ENCODE results near the gene RARRES2.
"Not testable (repeated sequence)": the region's sequence is repeated elsewhere in the genome, so short reads cannot be mapped to it uniquely, and the experiment has no call there.

DNA sequence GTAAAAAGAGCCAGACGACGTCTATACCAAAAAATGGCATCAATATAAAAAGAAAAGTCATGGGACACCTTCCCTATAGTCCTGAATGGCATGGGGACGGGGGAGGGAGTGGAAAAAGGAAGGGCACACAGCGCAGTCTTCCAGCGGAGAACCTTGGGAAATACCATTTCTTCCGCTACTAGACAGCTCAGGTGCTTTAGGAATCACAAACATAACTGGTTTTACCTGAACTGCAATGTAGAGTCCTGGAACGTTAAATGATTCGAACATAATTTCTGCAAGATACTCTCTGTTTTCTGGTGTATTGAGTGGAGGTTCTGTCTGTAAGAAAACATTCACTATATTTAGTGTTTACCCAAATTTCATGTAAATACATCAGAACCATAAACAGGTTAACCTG is 46.4 kb downstream of the RARRES2 start:
- TF ChIP-seq, protein P1, sequence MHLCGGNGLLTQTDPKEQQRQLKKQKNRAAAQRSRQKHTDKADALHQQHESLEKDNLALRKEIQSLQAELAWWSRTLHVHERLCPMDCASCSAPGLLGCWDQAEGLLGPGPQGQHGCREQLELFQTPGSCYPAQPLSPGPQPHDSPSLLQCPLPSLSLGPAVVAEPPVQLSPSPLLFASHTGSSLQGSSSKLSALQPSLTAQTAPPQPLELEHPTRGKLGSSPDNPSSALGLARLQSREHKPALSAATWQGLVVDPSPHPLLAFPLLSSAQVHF (CRISPR knock-in tag; IDR thresholded peaks at IDR 0.05) = not testable (repeated sequence)
- TF ChIP-seq ZNF773 (CRISPR knock-in tag; IDR thresholded peaks at IDR 0.05; ENCODE audit: borderline replicate concordance); JUNB (CRISPR knock-in tag; IDR thresholded peaks at IDR 0.05; ENCODE audit: borderline replicate concordance); ZNF816 (CRISPR knock-in tag; IDR thresholded peaks at IDR 0.05; ENCODE audit: borderline replicate concordance); ATF5 (CRISPR knock-in tag; IDR thresholded peaks at IDR 0.05; ENCODE audit: low read depth); NFYB (CRISPR knock-in tag; IDR thresholded peaks at IDR 0.05); NR3C1 (CRISPR knock-in tag; IDR thresholded peaks at IDR 0.05); POLR2A (IDR thresholded peaks at IDR 0.05; ENCODE audit: insufficient read depth in 1 of 2, low read depth in 2 of 2, low read length in 2 of 2); FOXM1 (CRISPR knock-in tag; IDR thresholded peaks at IDR 0.05); EZH2 (conservative IDR thresholded peaks at IDR 0.05; ENCODE audit: low read depth, low read length); ZNF639 (CRISPR knock-in tag; conservative IDR thresholded peaks at IDR 0.05); NFRKB (IDR thresholded peaks at IDR 0.05); CTCF (CRISPR knock-in tag; IDR thresholded peaks at IDR 0.05): not testable (repeated sequence)
- TF ChIP-seq, protein P2, sequence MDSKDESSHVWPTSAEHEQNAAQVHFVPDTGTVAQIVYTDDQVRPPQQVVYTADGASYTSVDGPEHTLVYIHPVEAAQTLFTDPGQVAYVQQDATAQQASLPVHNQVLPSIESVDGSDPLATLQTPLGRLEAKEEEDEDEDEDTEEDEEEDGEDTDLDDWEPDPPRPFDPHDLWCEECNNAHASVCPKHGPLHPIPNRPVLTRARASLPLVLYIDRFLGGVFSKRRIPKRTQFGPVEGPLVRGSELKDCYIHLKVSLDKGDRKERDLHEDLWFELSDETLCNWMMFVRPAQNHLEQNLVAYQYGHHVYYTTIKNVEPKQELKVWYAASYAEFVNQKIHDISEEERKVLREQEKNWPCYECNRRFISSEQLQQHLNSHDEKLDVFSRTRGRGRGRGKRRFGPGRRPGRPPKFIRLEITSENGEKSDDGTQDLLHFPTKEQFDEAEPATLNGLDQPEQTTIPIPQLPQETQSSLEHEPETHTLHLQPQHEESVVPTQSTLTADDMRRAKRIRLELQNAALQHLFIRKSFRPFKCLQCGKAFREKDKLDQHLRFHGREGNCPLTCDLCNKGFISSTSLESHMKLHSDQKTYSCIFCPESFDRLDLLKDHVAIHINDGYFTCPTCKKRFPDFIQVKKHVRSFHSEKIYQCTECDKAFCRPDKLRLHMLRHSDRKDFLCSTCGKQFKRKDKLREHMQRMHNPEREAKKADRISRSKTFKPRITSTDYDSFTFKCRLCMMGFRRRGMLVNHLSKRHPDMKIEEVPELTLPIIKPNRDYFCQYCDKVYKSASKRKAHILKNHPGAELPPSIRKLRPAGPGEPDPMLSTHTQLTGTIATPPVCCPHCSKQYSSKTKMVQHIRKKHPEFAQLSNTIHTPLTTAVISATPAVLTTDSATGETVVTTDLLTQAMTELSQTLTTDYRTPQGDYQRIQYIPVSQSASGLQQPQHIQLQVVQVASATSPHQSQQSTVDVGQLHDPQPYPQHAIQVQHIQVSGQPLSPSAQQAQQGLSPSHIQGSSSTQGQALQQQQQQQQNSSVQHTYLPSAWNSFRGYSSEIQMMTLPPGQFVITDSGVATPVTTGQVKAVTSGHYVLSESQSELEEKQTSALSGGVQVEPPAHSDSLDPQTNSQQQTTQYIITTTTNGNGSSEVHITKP (CRISPR knock-in tag; IDR thresholded peaks at IDR 0.05; ENCODE audit: low read depth) = not testable (repeated sequence)

Data from HepG2 (cell line).